H9 (cell line): Measurements from ENCODE around the gene CLEC18B. TPM values are rescaled to one million over a fixed set of nuclear protein-coding genes. Genes with fewer than 3 reads are reported as not detected.

Source experiments
- DNase-seq: peaks from one replicate; pipeline ENCODE4 v3.0.0-alpha.2; 2017
- H2AFZ ChIP-seq: one replicate; pipeline ENCODE4 v1.6.1; 2013; ENCODE audit warnings: mild to moderate bottlenecking, low read length, control low read depth, moderate library complexity
- H2AK5ac ChIP-seq: 2 replicates; pipeline ENCODE4 v1.6.1; 2013; ENCODE audit warnings: low read length, control low read depth, mixed read lengths; ENCODE audit not compliant: insufficient read length
- H2BK120ac ChIP-seq: one replicate; pipeline ENCODE4 v1.6.1; 2013; ENCODE audit warnings: low read depth, mild to moderate bottlenecking, low read length, control low read depth, inconsistent platforms; ENCODE audit not compliant: poor library complexity, severe bottlenecking
- H2BK12ac ChIP-seq: 2 replicates; pipeline ENCODE4 v1.6.1; 2013; ENCODE audit warnings: low read length, control low read depth, mixed read lengths, low read depth; ENCODE audit not compliant: insufficient read length
- H2BK15ac ChIP-seq: 2 replicates; pipeline ENCODE4 v1.6.1; 2013; ENCODE audit warnings: low read depth, low read length, control low read depth
- H2BK20ac ChIP-seq: one replicate; pipeline ENCODE4 v1.6.1; 2013; ENCODE audit warnings: low read depth, mild to moderate bottlenecking, low read length, control low read depth, inconsistent platforms; ENCODE audit not compliant: poor library complexity, severe bottlenecking
- H2BK5ac ChIP-seq: 2 replicates; pipeline ENCODE4 v1.6.1; 2013; ENCODE audit warnings: low read length, control low read depth, mixed read lengths; ENCODE audit not compliant: insufficient read length
- H3K14ac ChIP-seq: 2 replicates; pipeline ENCODE4 v1.6.1; 2013; ENCODE audit warnings: low read length, control low read depth; ENCODE audit not compliant: insufficient read depth
- H3K18ac ChIP-seq: 2 replicates; pipeline ENCODE4 v1.6.1; 2013; ENCODE audit warnings: low read depth, mild to moderate bottlenecking, mixed read lengths, low read length, control low read depth; ENCODE audit not compliant: insufficient read length
- H3K23ac ChIP-seq: 2 replicates; pipeline ENCODE4 v1.6.1; 2013; ENCODE audit warnings: low read length, control low read depth, mixed read lengths, low read depth; ENCODE audit not compliant: insufficient read length
- H3K23me2 ChIP-seq: 2 replicates; pipeline ENCODE4 v1.6.1; 2013; ENCODE audit warnings: low read depth, mild to moderate bottlenecking, mixed read lengths, low read length, control low read depth; ENCODE audit not compliant: insufficient read length, poor library complexity, severe bottlenecking
- H3K27ac ChIP-seq: 2 replicates; pipeline ENCODE4 v1.5.1; 2013; ENCODE audit warnings: low read length, control low read depth, mixed read lengths, low read depth; ENCODE audit not compliant: insufficient read length
- H3K27me3 ChIP-seq: 2 replicates; pipeline ENCODE4 v1.6.1; 2013; ENCODE audit warnings: low read length, control low read depth, inconsistent platforms; ENCODE audit not compliant: insufficient read depth
- H3K4ac ChIP-seq: 2 replicates; pipeline ENCODE4 v1.6.1; 2013; ENCODE audit warnings: low read depth, mild to moderate bottlenecking, control low read depth, inconsistent platforms, low read length, moderate library complexity
- H3K4me1 ChIP-seq: 2 replicates; pipeline ENCODE4 v1.6.1; 2013; ENCODE audit warnings: low read length, control low read depth, inconsistent platforms; ENCODE audit not compliant: insufficient read depth
- H3K4me2 ChIP-seq: 2 replicates; pipeline ENCODE4 v1.6.1; 2013; ENCODE audit warnings: low read length, control low read depth, mixed read lengths; ENCODE audit not compliant: insufficient read length, insufficient read depth
- H3K56ac ChIP-seq: 2 replicates; pipeline ENCODE4 v1.6.1; 2013; ENCODE audit warnings: low read depth, mild to moderate bottlenecking, mixed read lengths, low read length, control low read depth; ENCODE audit not compliant: insufficient read length
- H3K79me1 ChIP-seq: 2 replicates; pipeline ENCODE4 v1.6.1; 2013; ENCODE audit warnings: low read depth, mild to moderate bottlenecking, moderate library complexity, low read length, control low read depth, inconsistent platforms; ENCODE audit not compliant: insufficient read depth, poor library complexity, severe bottlenecking
- H3K79me2 ChIP-seq: 2 replicates; pipeline ENCODE4 v1.6.1; 2013; ENCODE audit warnings: low read length, control low read depth, inconsistent platforms; ENCODE audit not compliant: insufficient read depth
- H3K9ac ChIP-seq: 2 replicates; pipeline ENCODE4 v1.6.1; 2013; ENCODE audit warnings: low read length, control low read depth, mixed read lengths; ENCODE audit not compliant: insufficient read length; ENCODE audit errors: extremely low read depth
- H3K9me3 ChIP-seq: one replicate; pipeline ENCODE4 v1.6.1; 2013; ENCODE audit warnings: low read depth, low read length, inconsistent platforms; ENCODE audit not compliant: control insufficient read depth
- H3T11ph ChIP-seq: one replicate; pipeline ENCODE4 v1.6.1; 2013; ENCODE audit warnings: mild to moderate bottlenecking, low read length, control low read depth, inconsistent platforms
- H4K20me1 ChIP-seq: one replicate; pipeline ENCODE4 v1.6.1; 2013; ENCODE audit not compliant: control insufficient read depth, insufficient read length, insufficient read depth
- H4K5ac ChIP-seq: 2 replicates; pipeline ENCODE4 v1.6.1; 2013; ENCODE audit warnings: low read depth, mild to moderate bottlenecking, mixed read lengths, low read length, control low read depth; ENCODE audit not compliant: insufficient read length
- H4K8ac ChIP-seq: replicated peaks from 2 replicates; pipeline ENCODE4 v1.6.1; 2013; ENCODE audit warnings: low read length, control low read depth, mixed read lengths, low read depth; ENCODE audit not compliant: insufficient read length
- H4K91ac ChIP-seq: 2 replicates; pipeline ENCODE4 v1.6.1; 2013; ENCODE audit warnings: low read depth, mild to moderate bottlenecking, moderate library complexity, mixed read lengths, low read length, control low read depth; ENCODE audit not compliant: insufficient read length
- H3K27ac Mint-ChIP-seq, 3 experiments: 2 replicates in 2 of 3; 3 replicates in 1 of 3; pipeline ENCODE4 v1.8.0; 2020 to 2021; ENCODE audit warnings: mixed read lengths in 3 of 3, mild to moderate bottlenecking in 1 of 3, moderate library complexity in 1 of 3
- H3K27me3 Mint-ChIP-seq: 2 replicates; pipeline ENCODE4 v1.8.0; 2021; ENCODE audit warnings: low read depth, mild to moderate bottlenecking, moderate library complexity, mixed read lengths
- H3K36me3 Mint-ChIP-seq, 3 experiments: 2 replicates in 2 of 3; 3 replicates in 1 of 3; pipeline ENCODE4 v1.8.0; 2020 to 2021; ENCODE audit warnings: low read depth in 3 of 3, mixed read lengths in 3 of 3; ENCODE audit not compliant: insufficient read depth in 1 of 3
- H3K4me1 Mint-ChIP-seq, 2 experiments: 2 replicates each; pipeline ENCODE4 v1.8.0; 2020; ENCODE audit warnings: mixed read lengths in 2 of 2
- H3K4me3 Mint-ChIP-seq, 2 experiments: 2 replicates in 1 of 2; 3 replicates in 1 of 2; pipeline ENCODE4 v1.8.0; 2020 to 2021; ENCODE audit warnings: mild to moderate bottlenecking in 2 of 2, mixed read lengths in 2 of 2, moderate library complexity in 1 of 2
- H3K9me3 Mint-ChIP-seq, 2 experiments: 2 replicates in 1 of 2; 3 replicates in 1 of 2; pipeline ENCODE4 v1.8.0; 2020; ENCODE audit warnings: mild to moderate bottlenecking in 2 of 2, mixed read lengths in 2 of 2, moderate library complexity in 1 of 2
- CTCF ChIP-seq: fragments of 200-600 bp; sonication (generic); conservative IDR thresholded peaks from 3 replicates; pipeline ENCODE4 v1.8.0; 2021; ENCODE audit warnings: antibody characterized with exemption, mild to moderate bottlenecking
- WGBS: extraction: QIAGEN DNeasy Blood & Tissue Kit; methylation state at CpG from one replicate; pipeline ENCODE4 v1.1.7; 2013; ENCODE audit warnings: missing lambda C conversion rate, low lambda C conversion rate, mixed read lengths; ENCODE audit not compliant: insufficient read length; ENCODE audit errors: extremely low coverage; 5-methylcytosine and 5-hydroxymethylcytosine counted together
- total RNA-seq: library from RNA; stranded (reverse); gene quantifications from 2 replicates; pipeline ENCODE4 v1.2.1, GENCODE V29; 2021

Gene CLEC18B
- total RNA-seq, 1 experiment from 2014 or later, result 0.37 TPM

GRCh38 chr16:74456290-74456625, 35.0 kb upstream of the CLEC18B start:
- Mint-ChIP-seq H3K27me3 (no peaks in the 10 kb centered on the region), H3K4me3 (no peak overlapping the region), H3K36me3 (peaks cover 44 to 83% (median 73%) of the 10 kb centered on the region in 3 experiments; a peak in 6 of 7 replicates), H3K9me3 (no peaks in the 10 kb centered on the region), H3K27ac (no peak overlapping the region), H3K4me1 (no peaks in the 10 kb centered on the region)
- Histone ChIP-seq H3K23ac (no peak overlapping the region), H3K27me3 (no peaks in the 10 kb centered on the region), H3K14ac (no peak overlapping the region), H3K9ac (no peak overlapping the region), H3K9me3 (no peaks in the 10 kb centered on the region), H4K20me1 (no peaks in the 10 kb centered on the region), H2AK5ac (no peak overlapping the region), H3K23me2 (no peaks in the 10 kb centered on the region), H2AFZ (no peak overlapping the region), H3K79me1 (peaks cover 3% of the 10 kb centered on the region), H4K8ac (no peak overlapping the region), H2BK12ac (no peak overlapping the region), H3K79me2 (no peaks in the 10 kb centered on the region), H3K4ac (no peak overlapping the region), H3K56ac (no peak overlapping the region), H3K4me1 (no peaks in the 10 kb centered on the region), H2BK20ac (no peak overlapping the region), H3T11ph (no peak overlapping the region), H3K27ac (no peak overlapping the region), H4K91ac (no peak overlapping the region), H3K18ac (no peak overlapping the region), H3K4me2 (no peak overlapping the region), H2BK120ac (no peak overlapping the region), H2BK15ac (no peak overlapping the region), H4K5ac (no peak overlapping the region), H2BK5ac (no peak overlapping the region)
- whole genome bisulfite sequencing, result no CpG with 5 or more reads among the region's 16 CpGs
- no peak for TF ChIP-seq CTCF
- no peak for DNase-seq
